GM23338 (cell line): ENCODE measurements around the gene SH3D21. TPM values are rescaled to one million over a fixed set of nuclear protein-coding genes. Genes with fewer than 3 reads are reported as not detected.

Experiments used
- ATAC-seq: fragments of 200-7000 bp; cut with Tn5 transposase; 3 replicates; pipeline ENCODE4 v1.9.1; 2020
- DNase-seq: peaks from one replicate; pipeline ENCODE4 v3.0.0-alpha.2; 2015; ENCODE audit warnings: low spot score
- H2AFZ ChIP-seq: fragments of 200-600 bp; sonication (generic); 2 replicates; pipeline ENCODE4 v1.8.0; 2016; ENCODE audit warnings: antibody characterized with exemption, mild to moderate bottlenecking, moderate library complexity
- H3F3A ChIP-seq: fragments of 200-600 bp; sonication (generic); replicated peaks from 2 replicates; pipeline ENCODE4 v1.8.0; 2017; ENCODE audit warnings: antibody characterized with exemption, mixed run types, low read depth
- H3K27ac ChIP-seq: fragments of 200-600 bp; sonication (generic); 2 replicates; pipeline ENCODE4 v1.6.1; 2016; ENCODE audit warnings: low read depth
- H3K27me3 ChIP-seq: fragments of 200-600 bp; sonication (generic); 2 replicates; pipeline ENCODE4 v1.8.0; 2016; ENCODE audit warnings: mild to moderate bottlenecking, mixed run types, moderate library complexity; ENCODE audit not compliant: insufficient read depth
- H3K36me3 ChIP-seq: fragments of 200-600 bp; sonication (generic); 2 replicates; pipeline ENCODE4 v1.8.0; 2016; ENCODE audit warnings: mild to moderate bottlenecking; ENCODE audit not compliant: insufficient read depth
- H3K4me1 ChIP-seq: fragments of 200-600 bp; sonication (generic); 2 replicates; pipeline ENCODE4 v1.8.0; 2016; ENCODE audit warnings: mild to moderate bottlenecking, moderate library complexity; ENCODE audit not compliant: insufficient read depth
- H3K4me2 ChIP-seq: fragments of 200-600 bp; sonication (generic); 2 replicates; pipeline ENCODE4 v1.7.1; 2017; ENCODE audit warnings: mixed run types
- H3K4me3 ChIP-seq: fragments of 200-600 bp; sonication (generic); 2 replicates; pipeline ENCODE4 v1.6.1; 2016; ENCODE audit warnings: mixed run types
- H3K79me2 ChIP-seq: fragments of 200-600 bp; sonication (generic); replicated peaks from 2 replicates; pipeline ENCODE4 v1.8.0; 2017; ENCODE audit warnings: mild to moderate bottlenecking; ENCODE audit not compliant: insufficient read depth
- H3K9me2 ChIP-seq: fragments of 200-600 bp; sonication (generic); 2 replicates; pipeline ENCODE4 v1.8.0; 2017; ENCODE audit not compliant: insufficient read depth
- H4K20me1 ChIP-seq: fragments of 200-600 bp; sonication (generic); replicated peaks from 2 replicates; pipeline ENCODE4 v1.8.0; 2017; ENCODE audit warnings: mild to moderate bottlenecking; ENCODE audit not compliant: insufficient read depth
- H3K27ac Mint-ChIP-seq: 2 replicates; pipeline ENCODE4 v1.8.0; 2020; ENCODE audit warnings: inconsistent platforms, mild to moderate bottlenecking, moderate library complexity, mixed read lengths
- H3K27me3 Mint-ChIP-seq: 3 replicates; pipeline ENCODE4 v1.8.0; 2022; ENCODE audit warnings: low read depth, mild to moderate bottlenecking, moderate library complexity, mixed read lengths, inconsistent platforms; ENCODE audit not compliant: insufficient read depth, poor library complexity
- H3K36me3 Mint-ChIP-seq: 3 replicates; pipeline ENCODE4 v1.8.0; 2021; ENCODE audit warnings: low read depth, mild to moderate bottlenecking, inconsistent platforms, moderate library complexity, mixed read lengths
- H3K4me1 Mint-ChIP-seq: 3 replicates; pipeline ENCODE4 v1.8.0; 2020; ENCODE audit warnings: mild to moderate bottlenecking, inconsistent platforms, mixed read lengths
- H3K4me3 Mint-ChIP-seq: 3 replicates; pipeline ENCODE4 v1.8.0; 2021; ENCODE audit warnings: moderate library complexity, mild to moderate bottlenecking, inconsistent platforms, mixed read lengths
- H3K9me3 Mint-ChIP-seq: 3 replicates; pipeline ENCODE4 v1.8.0; 2020; ENCODE audit warnings: moderate library complexity, mild to moderate bottlenecking, inconsistent platforms, mixed read lengths
- CREB1 ChIP-seq: fragments of 250-450 bp; sonication (Bioruptor Pico); IDR thresholded peaks from 2 replicates; pipeline ENCODE4 v1.5.0; 2020; ENCODE audit warnings: low read depth, mild to moderate bottlenecking, moderate library complexity
- CTCF ChIP-seq, 2 experiments: fragments of 200-600 bp in 1 of 2; sonication (generic) in 1 of 2; conservative IDR thresholded peaks; 2 replicates each; pipeline versions ENCODE4 v1.5.1 to v1.6.1; 2016 to 2017; ENCODE audit warnings: antibody characterized with exemption in 2 of 2, low read depth in 2 of 2, mild to moderate bottlenecking in 2 of 2, moderate library complexity in 1 of 2
- EZH2 ChIP-seq: fragments of 200-600 bp; sonication (generic); IDR thresholded peaks from one replicate; pipeline ENCODE4 v1.8.0; 2017; ENCODE audit warnings: antibody characterized with exemption, mild to moderate bottlenecking, low read depth; ENCODE audit not compliant: unreplicated experiment
- EZH2phosphoT487 ChIP-seq: fragments of 200-600 bp; sonication (generic); IDR thresholded peaks from one replicate; pipeline ENCODE4 v1.8.1; 2018; ENCODE audit warnings: antibody characterized with exemption; ENCODE audit not compliant: unreplicated experiment
- NANOG ChIP-seq: IDR thresholded peaks from 2 replicates; pipeline ENCODE4 v1.6.1; 2016; ENCODE audit warnings: antibody characterized with exemption, borderline replicate concordance
- POLR2AphosphoS5 ChIP-seq: IDR thresholded peaks from 2 replicates; pipeline ENCODE4 v1.6.1; 2016; ENCODE audit warnings: antibody characterized with exemption, low read depth
- REST ChIP-seq: IDR thresholded peaks from one replicate; pipeline ENCODE4 v1.6.1; 2018; ENCODE audit warnings: antibody characterized with exemption; ENCODE audit not compliant: unreplicated experiment
- STAT1 ChIP-seq: IDR thresholded peaks from one replicate; pipeline ENCODE4 v1.6.1; 2016; ENCODE audit warnings: antibody characterized with exemption; ENCODE audit not compliant: unreplicated experiment
- ZNF331 ChIP-seq: fragments of 250-450 bp; sonication (Bioruptor Pico); IDR thresholded peaks from 2 replicates; pipeline ENCODE4 v1.5.0; 2020; ENCODE audit warnings: low read depth, mild to moderate bottlenecking, moderate library complexity
- ZNF462 ChIP-seq: fragments of 250-450 bp; sonication (Bioruptor Pico); IDR thresholded peaks from 2 replicates; pipeline ENCODE4 v1.5.0; 2020; ENCODE audit warnings: mild to moderate bottlenecking, moderate library complexity
- polyA plus RNA-seq: library from polyadenylated mRNA; unstranded; fragments of >200 nt; fragmentation: Nextera tagmentation; extraction: Ambion mirVana; gene quantifications from 2 replicates; pipeline ENCODE4 v1.2.1, GENCODE V29; 2016
- total RNA-seq: library from RNA; depleted of rRNA; stranded (reverse); fragments of >200 nt; shearing (Covaris generic); gene quantifications from 2 replicates; pipeline ENCODE4 v1.2.3, GENCODE V29; 2014

SH3D21 gene
- total and polyA plus RNA-seq, 2 experiments from 2014 or later = 3.7 to 6.3 TPM

GRCh38 chr1:36285443-36286101, 20.6 kb upstream of the SH3D21 start:
- H3K4me3 ChIP-seq = no peak overlapping the region
- H3F3A ChIP-seq = peaks cover 23% of the 10 kb centered on the region
- no peaks in the 10 kb centered on the region; the same call in 2 of the 3 replicates for H3K4me1 Mint-ChIP-seq
- peak; percentile 93 for DNase-seq
- H3K79me2 ChIP-seq = peaks cover 31% of the 10 kb centered on the region
- peaks cover 67% of the 10 kb centered on the region for H3K36me3 Mint-ChIP-seq
- ATAC-seq = peak; percentile 93
- peaks cover 3% of the 10 kb centered on the region for H3K27me3 Mint-ChIP-seq
- H4K20me1 ChIP-seq = peaks cover 29% of the 10 kb centered on the region
- no peak overlapping the region for H3K4me2 ChIP-seq
- H3K27me3 ChIP-seq = no peaks in the 10 kb centered on the region
- no peak overlapping the region for H3K27ac Mint-ChIP-seq
- H2AFZ ChIP-seq = no peak overlapping the region
- no peaks in the 10 kb centered on the region for H3K9me2 ChIP-seq
- TF ChIP-seq EZH2phosphoT487 = no peak
- peak; percentile 78 to 83 for TF ChIP-seq CTCF (conservative IDR thresholded peaks at IDR 0.05; ENCODE audit: low read depth in 2 of 2)
- no peak for TF ChIP-seq REST
- H3K36me3 ChIP-seq = peaks cover 41% of the 10 kb centered on the region
- H3K9me3 Mint-ChIP-seq = no peaks in the 10 kb centered on the region
- no peaks in the 10 kb centered on the region for H3K4me1 ChIP-seq
- no peak overlapping the region for H3K4me3 Mint-ChIP-seq
- no peak overlapping the region for H3K27ac ChIP-seq

- no peak overlapping the region for H3K4me3 Mint-ChIP-seq
- Histone ChIP-seq H3K4me2 (no peak overlapping the region), H3K27me3 (no peaks in the 10 kb centered on the region), H3K9me2 (no peaks in the 10 kb centered on the region), H3K4me3 (no peak overlapping the region), H3K27ac (no peak overlapping the region), H2AFZ (no peak overlapping the region), H3F3A (peaks cover 23% of the 10 kb centered on the region), H4K20me1 (peaks cover 25% of the 10 kb centered on the region), H3K79me2 (peaks cover 26% of the 10 kb centered on the region), H3K4me1 (no peaks in the 10 kb centered on the region), H3K36me3 (peaks cover 53% of the 10 kb centered on the region)
- DNase-seq = no peak
- no peaks in the 10 kb centered on the region for H3K9me3 Mint-ChIP-seq
- no peak overlapping the region for H3K27ac Mint-ChIP-seq
- no peaks in the 10 kb centered on the region; the same call in 2 of the 3 replicates for H3K4me1 Mint-ChIP-seq
- H3K36me3 Mint-ChIP-seq = peaks cover 77% of the 10 kb centered on the region
- peaks cover 3% of the 10 kb centered on the region for H3K27me3 Mint-ChIP-seq
- no peak for ATAC-seq
- TF ChIP-seq ZNF462 = no peak
- TF ChIP-seq POLR2AphosphoS5 = no peak
- no peak for TF ChIP-seq ZNF331
- no peak for TF ChIP-seq NANOG
- TF ChIP-seq STAT1 = no peak
- TF ChIP-seq EZH2 = no peak
- no peak for TF ChIP-seq CREB1
These were observed 19.4 kb upstream of the SH3D21 start for GRCh38 chr1:36286802-36287201.
